Liver (tissue), 9 donors: Measurements from ENCODE around the gene ITPA. TPM values are rescaled to one million over a fixed set of nuclear protein-coding genes. Genes with fewer than 3 reads are reported as not detected.

Experiments
- DNase-seq: peaks from one replicate; pipeline ENCODE4 v3.0.0-alpha.2; 2017; ENCODE audit warnings: low spot score
- H3K27ac ChIP-seq, 2 donors: one replicate each; pipeline ENCODE4 v1.7.0; 2013; ENCODE audit warnings: inconsistent platforms in 2 of 2, low read length in 2 of 2, control low read depth in 1 of 2, low read depth in 1 of 2, mild to moderate bottlenecking in 1 of 2
- H3K27me3 ChIP-seq, 4 donors: one replicate each; pipeline versions ENCODE4 v1.6.1 to v1.7.0; 2013; ENCODE audit warnings: low read length in 3 of 4, inconsistent platforms in 1 of 4, mild to moderate bottlenecking in 1 of 4, moderate library complexity in 1 of 4; ENCODE audit not compliant: control insufficient read depth in 4 of 4, insufficient read depth in 4 of 4
- H3K36me3 ChIP-seq, 4 donors: one replicate each; pipeline versions ENCODE4 v1.6.1 to v1.7.0; 2013; ENCODE audit warnings: low read length in 3 of 4, mild to moderate bottlenecking in 3 of 4, low read depth in 1 of 4, moderate library complexity in 1 of 4; ENCODE audit not compliant: control insufficient read depth in 4 of 4, insufficient read depth in 3 of 4
- H3K4me1 ChIP-seq, 4 donors: one replicate each; pipeline versions ENCODE4 v1.6.1 to v1.7.0; 2013; ENCODE audit warnings: low read length in 3 of 4, mild to moderate bottlenecking in 3 of 4, moderate library complexity in 1 of 4; ENCODE audit not compliant: control insufficient read depth in 4 of 4, insufficient read depth in 4 of 4
- H3K4me3 ChIP-seq, 3 donors: one replicate each; pipeline versions ENCODE4 v1.6.1 to v1.7.0; 2013; ENCODE audit warnings: low read length in 3 of 3, control low read depth in 1 of 3, low read depth in 1 of 3, mild to moderate bottlenecking in 1 of 3
- H3K9ac ChIP-seq, 2 donors: one replicate each; pipeline ENCODE4 v1.7.0; 2013; ENCODE audit warnings: low read length in 2 of 2, mild to moderate bottlenecking in 2 of 2, moderate library complexity in 2 of 2, control low read depth in 1 of 2, low read depth in 1 of 2
- H3K9me3 ChIP-seq, 4 donors: one replicate each; pipeline versions ENCODE4 v1.6.1 to v1.7.0; 2013; ENCODE audit warnings: low read length in 3 of 4; ENCODE audit not compliant: control insufficient read depth in 4 of 4
- CTCF ChIP-seq: fragments of 150-350 bp; IDR thresholded peaks from 2 replicates; pipeline ENCODE4 v1.5.1; 2017; ENCODE audit warnings: improper control_type of control experiment, low read depth, low read length; ENCODE audit not compliant: missing input control
- EGR1 ChIP-seq, 2 donors: IDR thresholded peaks; 2 replicates each; pipeline ENCODE4 v1.6.1; 2016 to 2018; ENCODE audit warnings: antibody characterized with exemption in 2 of 2, low read depth in 2 of 2
- FOXA1 ChIP-seq: IDR thresholded peaks from 2 replicates; pipeline ENCODE4 v1.6.1; 2016; ENCODE audit warnings: antibody characterized with exemption
- FOXA2 ChIP-seq: IDR thresholded peaks from 2 replicates; pipeline ENCODE4 v1.6.1; 2016; ENCODE audit warnings: antibody characterized with exemption
- GABPA ChIP-seq, 2 donors: IDR thresholded peaks in 1 of 2; conservative IDR thresholded peaks in 1 of 2; 2 replicates each; pipeline ENCODE4 v1.6.1; 2016; ENCODE audit warnings: antibody characterized with exemption in 2 of 2, mild to moderate bottlenecking in 1 of 2, moderate library complexity in 1 of 2
- HNF4A ChIP-seq, 2 donors: conservative IDR thresholded peaks; 2 replicates each; pipeline ENCODE4 v1.6.1; 2016; ENCODE audit warnings: antibody characterized with exemption in 2 of 2, mild to moderate bottlenecking in 2 of 2
- HNF4G ChIP-seq: IDR thresholded peaks from 2 replicates; pipeline ENCODE4 v1.6.1; 2016; ENCODE audit warnings: antibody characterized with exemption
- JUND ChIP-seq, 2 donors: IDR thresholded peaks; 2 replicates each; pipeline ENCODE4 v1.6.1; 2016; ENCODE audit warnings: antibody characterized with exemption in 2 of 2
- MAX ChIP-seq: IDR thresholded peaks from 2 replicates; pipeline ENCODE4 v1.6.1; 2016; ENCODE audit warnings: antibody characterized with exemption
- NR2F2 ChIP-seq: IDR thresholded peaks from 2 replicates; pipeline ENCODE4 v1.6.1; 2016; ENCODE audit warnings: antibody characterized with exemption
- RAD21 ChIP-seq, 2 donors: IDR thresholded peaks; 2 replicates each; pipeline ENCODE4 v1.6.1; 2016; ENCODE audit warnings: antibody characterized with exemption in 2 of 2, mild to moderate bottlenecking in 2 of 2
- RXRA ChIP-seq, 2 donors: IDR thresholded peaks; 2 replicates each; pipeline ENCODE4 v1.6.1; 2017 to 2018; ENCODE audit warnings: antibody characterized with exemption in 2 of 2, mild to moderate bottlenecking in 1 of 2
- SP1 ChIP-seq: IDR thresholded peaks from 2 replicates; pipeline ENCODE4 v1.6.1; 2018; ENCODE audit warnings: antibody characterized with exemption, mild to moderate bottlenecking
- TAF1 ChIP-seq: conservative IDR thresholded peaks from 2 replicates; pipeline ENCODE4 v1.6.1; 2016; ENCODE audit warnings: antibody characterized with exemption, mild to moderate bottlenecking
- YY1 ChIP-seq: IDR thresholded peaks from 2 replicates; pipeline ENCODE4 v1.6.1; 2016; ENCODE audit warnings: antibody characterized with exemption, mild to moderate bottlenecking
- WGBS: extraction: QIAGEN DNeasy Blood & Tissue Kit; methylation state at CpG from one replicate; pipeline ENCODE4 v1.1.7; 2013; 5-methylcytosine and 5-hydroxymethylcytosine counted together
- polyA plus RNA-seq, 2 donors: library from polyadenylated mRNA; stranded (reverse) in 1 of 2; unstranded in 1 of 2; fragments of 200-250 nt in 1 of 2; fragments of >200 nt in 1 of 2; fragmentation: Nextera tagmentation in 1 of 2; extraction: Ambion mirVana in 1 of 2; gene quantifications; one replicate each; pipeline versions ENCODE4 v1.2.1 to v1.2.3, GENCODE V29; 2013 to 2015
- total RNA-seq, 2 donors: library from RNA; depleted of rRNA; stranded (reverse); fragments of >200 nt; gene quantifications; one replicate each; pipeline ENCODE4 v1.2.3, GENCODE V29; 2014
- TF ChIP-seq, protein P1 (sequence below): IDR thresholded peaks from 2 replicates; pipeline ENCODE4 v1.6.1; 2016; ENCODE audit warnings: antibody characterized with exemption
- TF ChIP-seq, protein P2 (sequence below): IDR thresholded peaks from 2 replicates; pipeline ENCODE4 v1.6.1; 2016; ENCODE audit warnings: antibody characterized with exemption, mild to moderate bottlenecking
- TF ChIP-seq, protein P3 (sequence below): IDR thresholded peaks from 2 replicates; pipeline ENCODE4 v1.6.1; 2016; ENCODE audit warnings: antibody characterized with exemption
- donor health status: healthy.
- donor health status: healthy.
- donor health status: healthy.
- donor health status: healthy.
- donor health status: healthy.

The ITPA gene
- total and polyA plus RNA-seq, 4 donors: 14.4 to 39.8 (median 19.7) TPM

GRCh38 chr20:3202965-3203314 lies 6.4 kb upstream of the ITPA start:
- no peak for TF ChIP-seq NR2F2
- TF ChIP-seq HNF4G: no peak
- TF ChIP-seq CTCF: no peak
- TF ChIP-seq, protein P1, sequence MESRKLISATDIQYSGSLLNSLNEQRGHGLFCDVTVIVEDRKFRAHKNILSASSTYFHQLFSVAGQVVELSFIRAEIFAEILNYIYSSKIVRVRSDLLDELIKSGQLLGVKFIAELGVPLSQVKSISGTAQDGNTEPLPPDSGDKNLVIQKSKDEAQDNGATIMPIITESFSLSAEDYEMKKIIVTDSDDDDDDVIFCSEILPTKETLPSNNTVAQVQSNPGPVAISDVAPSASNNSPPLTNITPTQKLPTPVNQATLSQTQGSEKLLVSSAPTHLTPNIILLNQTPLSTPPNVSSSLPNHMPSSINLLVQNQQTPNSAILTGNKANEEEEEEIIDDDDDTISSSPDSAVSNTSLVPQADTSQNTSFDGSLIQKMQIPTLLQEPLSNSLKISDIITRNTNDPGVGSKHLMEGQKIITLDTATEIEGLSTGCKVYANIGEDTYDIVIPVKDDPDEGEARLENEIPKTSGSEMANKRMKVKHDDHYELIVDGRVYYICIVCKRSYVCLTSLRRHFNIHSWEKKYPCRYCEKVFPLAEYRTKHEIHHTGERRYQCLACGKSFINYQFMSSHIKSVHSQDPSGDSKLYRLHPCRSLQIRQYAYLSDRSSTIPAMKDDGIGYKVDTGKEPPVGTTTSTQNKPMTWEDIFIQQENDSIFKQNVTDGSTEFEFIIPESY: no peak
- TF ChIP-seq YY1: no peak
- TF ChIP-seq, protein P2, sequence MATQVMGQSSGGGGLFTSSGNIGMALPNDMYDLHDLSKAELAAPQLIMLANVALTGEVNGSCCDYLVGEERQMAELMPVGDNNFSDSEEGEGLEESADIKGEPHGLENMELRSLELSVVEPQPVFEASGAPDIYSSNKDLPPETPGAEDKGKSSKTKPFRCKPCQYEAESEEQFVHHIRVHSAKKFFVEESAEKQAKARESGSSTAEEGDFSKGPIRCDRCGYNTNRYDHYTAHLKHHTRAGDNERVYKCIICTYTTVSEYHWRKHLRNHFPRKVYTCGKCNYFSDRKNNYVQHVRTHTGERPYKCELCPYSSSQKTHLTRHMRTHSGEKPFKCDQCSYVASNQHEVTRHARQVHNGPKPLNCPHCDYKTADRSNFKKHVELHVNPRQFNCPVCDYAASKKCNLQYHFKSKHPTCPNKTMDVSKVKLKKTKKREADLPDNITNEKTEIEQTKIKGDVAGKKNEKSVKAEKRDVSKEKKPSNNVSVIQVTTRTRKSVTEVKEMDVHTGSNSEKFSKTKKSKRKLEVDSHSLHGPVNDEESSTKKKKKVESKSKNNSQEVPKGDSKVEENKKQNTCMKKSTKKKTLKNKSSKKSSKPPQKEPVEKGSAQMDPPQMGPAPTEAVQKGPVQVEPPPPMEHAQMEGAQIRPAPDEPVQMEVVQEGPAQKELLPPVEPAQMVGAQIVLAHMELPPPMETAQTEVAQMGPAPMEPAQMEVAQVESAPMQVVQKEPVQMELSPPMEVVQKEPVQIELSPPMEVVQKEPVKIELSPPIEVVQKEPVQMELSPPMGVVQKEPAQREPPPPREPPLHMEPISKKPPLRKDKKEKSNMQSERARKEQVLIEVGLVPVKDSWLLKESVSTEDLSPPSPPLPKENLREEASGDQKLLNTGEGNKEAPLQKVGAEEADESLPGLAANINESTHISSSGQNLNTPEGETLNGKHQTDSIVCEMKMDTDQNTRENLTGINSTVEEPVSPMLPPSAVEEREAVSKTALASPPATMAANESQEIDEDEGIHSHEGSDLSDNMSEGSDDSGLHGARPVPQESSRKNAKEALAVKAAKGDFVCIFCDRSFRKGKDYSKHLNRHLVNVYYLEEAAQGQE: no peak
- no peak for TF ChIP-seq FOXA1
- TF ChIP-seq RXRA (IDR thresholded peaks at IDR 0.05): no peak
- no peak for TF ChIP-seq SP1
- TF ChIP-seq, protein P3, sequence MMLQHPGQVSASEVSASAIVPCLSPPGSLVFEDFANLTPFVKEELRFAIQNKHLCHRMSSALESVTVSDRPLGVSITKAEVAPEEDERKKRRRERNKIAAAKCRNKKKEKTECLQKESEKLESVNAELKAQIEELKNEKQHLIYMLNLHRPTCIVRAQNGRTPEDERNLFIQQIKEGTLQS: no peak
- no peak for TF ChIP-seq TAF1
- TF ChIP-seq RAD21 (IDR thresholded peaks at IDR 0.05): no peak
- no peak for TF ChIP-seq MAX
- no peak for TF ChIP-seq FOXA2
- TF ChIP-seq JUND (IDR thresholded peaks at IDR 0.05): no peak
- no peak for TF ChIP-seq HNF4A (conservative IDR thresholded peaks at IDR 0.05)
- TF ChIP-seq GABPA (IDR thresholded peaks at IDR 0.05 in 1 of 2, conservative IDR thresholded peaks at IDR 0.05 in 1 of 2): no peak
- no peak for TF ChIP-seq EGR1 (IDR thresholded peaks at IDR 0.05; ENCODE audit: low read depth in 2 of 2)
- peaks cover 2 to 18% (median 9%) of the 10 kb centered on the region in 4 donors for H3K36me3 ChIP-seq
- 43% methylated on average over 9 of the region's 9 CpGs for WGBS
- no peaks in the 10 kb centered on the region for H3K9me3 ChIP-seq
- H3K4me3 ChIP-seq: peak overlapping the region; percentile 74 to 99 (median 95)
- H3K9ac ChIP-seq: peak overlapping the region in 1 of 2 donors; percentile 63
- no peaks in the 10 kb centered on the region for H3K27me3 ChIP-seq
- DNase-seq: no peak
- no peak overlapping the region for H3K27ac ChIP-seq
- H3K4me1 ChIP-seq: peaks cover 6 to 18% (median 13%) of the 10 kb centered on the region in 4 donors
